Measurements from ENCODE around the gene LAMB4. TPM values are rescaled to one million over a fixed set of nuclear protein-coding genes. Genes with fewer than 3 reads are reported as not detected.

The LAMB4 gene
- total RNA-seq, 2 experiments from 2014 or later, result not detected

- TF ChIP-seq CTCF (conservative IDR thresholded peaks at IDR 0.05; ENCODE audit: low read length) (no peak), EZH2phosphoT487 (IDR thresholded peaks at IDR 0.05; ENCODE audit: borderline replicate concordance, low read depth, low read length) (no peak)
- no peak for DNase-seq (ENCODE audit: low spot score)
Observed at GRCh38 chr7:108053250-108053649, 76.9 kb downstream of the LAMB4 start.

GRCh38 chr7:108051454-108051853, 78.7 kb downstream of the LAMB4 start:
- no TSS peak for BruUV-seq (replicated peaks)
- Histone ChIP-seq H3K36me3 (ENCODE audit: insufficient read depth, low read length) (no peaks in the 10 kb centered on the region), H3K9me3 (ENCODE audit: low read length) (no peaks in the 10 kb centered on the region), H4K20me1 (ENCODE audit: insufficient read depth, low read length) (no peaks in the 10 kb centered on the region), H3K4me3 (ENCODE audit: low read depth, low read length, poor library complexity, severe bottlenecking) (no peak overlapping the region), H3K4me2 (ENCODE audit: low read length) (no peak overlapping the region), H3K4me1 (ENCODE audit: insufficient read depth, low read length, poor library complexity, severe bottlenecking) (peaks cover 5% of the 10 kb centered on the region), H2AFZ (ENCODE audit: low read length) (no peak overlapping the region), H3K27ac (ENCODE audit: low read depth, low read length, poor library complexity, severe bottlenecking) (no peak overlapping the region), H3K79me2 (ENCODE audit: insufficient read depth, low read depth, low read length) (no peaks in the 10 kb centered on the region), H3K9me2 (ENCODE audit: insufficient read depth, low read length) (no peaks in the 10 kb centered on the region)
- intact Hi-C loops (cut with micrococcal nuclease; ENCODE audit: unreplicated experiment), result no loop called here
- TF ChIP-seq CTCF (conservative IDR thresholded peaks at IDR 0.05; ENCODE audit: low read length), result no peak
- TF ChIP-seq EZH2phosphoT487 (IDR thresholded peaks at IDR 0.05; ENCODE audit: borderline replicate concordance, low read depth, low read length), result no peak
- POLR2A ChIA-PET, result interaction anchor here (0.9 kb wide), 1 partner anchor 10 kb away, joined by 4 read pairs; no protein-coding TSS in a partner anchor
- CTCF ChIA-PET (ENCODE audit: unreplicated experiment), result no interaction called here
- no peak for DNase-seq (ENCODE audit: low spot score)

More at GRCh38 chr7:108053250-108053649, 76.9 kb downstream of the LAMB4 start:
- CTCF ChIA-PET (ENCODE audit: unreplicated experiment), result no interaction called here
- intact Hi-C loops (cut with micrococcal nuclease; ENCODE audit: unreplicated experiment), result no loop called here
- Histone ChIP-seq H3K27ac (ENCODE audit: low read depth, low read length, poor library complexity, severe bottlenecking) (no peak overlapping the region), H3K79me2 (ENCODE audit: insufficient read depth, low read depth, low read length) (no peaks in the 10 kb centered on the region), H3K9me3 (ENCODE audit: low read length) (no peaks in the 10 kb centered on the region), H3K9me2 (ENCODE audit: insufficient read depth, low read length) (no peaks in the 10 kb centered on the region), H3K4me3 (ENCODE audit: low read depth, low read length, poor library complexity, severe bottlenecking) (no peak overlapping the region), H3K4me1 (ENCODE audit: insufficient read depth, low read length, poor library complexity, severe bottlenecking) (no peaks in the 10 kb centered on the region), H2AFZ (ENCODE audit: low read length) (no peak overlapping the region), H3K36me3 (ENCODE audit: insufficient read depth, low read length) (no peaks in the 10 kb centered on the region), H3K4me2 (ENCODE audit: low read length) (no peak overlapping the region), H4K20me1 (ENCODE audit: insufficient read depth, low read length) (no peaks in the 10 kb centered on the region)
- no TSS peak for BruUV-seq (replicated peaks)
- POLR2A ChIA-PET, result interaction anchor here (0.6 kb wide), 2 partner anchors 649 to 1622 kb away, joined by 3 read pairs; no protein-coding TSS in a partner anchor

GRCh38 chr7:108049962-108050361, 80.2 kb downstream of the LAMB4 start:
- no peaks in the 10 kb centered on the region for H4K20me1 ChIP-seq (ENCODE audit: insufficient read depth, low read length)
- POLR2A ChIA-PET, result no interaction called here
- H3K27ac ChIP-seq (ENCODE audit: low read depth, low read length, poor library complexity, severe bottlenecking), result no peak overlapping the region
- no peak overlapping the region for H2AFZ ChIP-seq (ENCODE audit: low read length)
- H3K36me3 ChIP-seq (ENCODE audit: insufficient read depth, low read length), result no peaks in the 10 kb centered on the region
- TF ChIP-seq EZH2phosphoT487 (IDR thresholded peaks at IDR 0.05; ENCODE audit: borderline replicate concordance, low read depth, low read length) (no peak), CTCF (conservative IDR thresholded peaks at IDR 0.05; ENCODE audit: low read length) (no peak)
- BruUV-seq (replicated peaks), result no TSS peak
- H3K4me1 ChIP-seq (ENCODE audit: insufficient read depth, low read length, poor library complexity, severe bottlenecking), result peaks cover 5% of the 10 kb centered on the region
- H3K4me3 ChIP-seq (ENCODE audit: low read depth, low read length, poor library complexity, severe bottlenecking), result no peak overlapping the region
- no peaks in the 10 kb centered on the region for H3K9me3 ChIP-seq (ENCODE audit: low read length)
- H3K9me2 ChIP-seq (ENCODE audit: insufficient read depth, low read length), result no peaks in the 10 kb centered on the region
- intact Hi-C loops (cut with micrococcal nuclease; ENCODE audit: unreplicated experiment), result no loop called here
- no peak overlapping the region for H3K4me2 ChIP-seq (ENCODE audit: low read length)
- DNase-seq (ENCODE audit: low spot score), result no peak
- H3K79me2 ChIP-seq (ENCODE audit: insufficient read depth, low read depth, low read length), result no peaks in the 10 kb centered on the region
- CTCF ChIA-PET (ENCODE audit: unreplicated experiment), result no interaction called here

Data from OCI-LY7 (cell line).